Islet of Langerhans (tissue), 1 donor: ENCODE data around the gene RNF13.

Experiments
- FAIRE-seq: peaks from one replicate; lab custom pipeline; 2011; peaks lifted over from hg19 to GRCh38; lab: Jason Lieb, UNC

RNF13 gene

GRCh38 chr3:149999421-149999820 is 186.4 kb downstream of the RNF13 start:
- no peak for FAIRE-seq

- no peak for FAIRE-seq
These were observed 187.6 kb downstream of the RNF13 start for GRCh38 chr3:150000641-150001040.

- no peak for FAIRE-seq
These were observed 192.5 kb downstream of the RNF13 start for GRCh38 chr3:150005243-150006112.

- FAIRE-seq: no peak
These were observed 193.8 kb downstream of the RNF13 start for GRCh38 chr3:150006794-150007193.
